ENCODE results near the gene MMP3.

DNA sequence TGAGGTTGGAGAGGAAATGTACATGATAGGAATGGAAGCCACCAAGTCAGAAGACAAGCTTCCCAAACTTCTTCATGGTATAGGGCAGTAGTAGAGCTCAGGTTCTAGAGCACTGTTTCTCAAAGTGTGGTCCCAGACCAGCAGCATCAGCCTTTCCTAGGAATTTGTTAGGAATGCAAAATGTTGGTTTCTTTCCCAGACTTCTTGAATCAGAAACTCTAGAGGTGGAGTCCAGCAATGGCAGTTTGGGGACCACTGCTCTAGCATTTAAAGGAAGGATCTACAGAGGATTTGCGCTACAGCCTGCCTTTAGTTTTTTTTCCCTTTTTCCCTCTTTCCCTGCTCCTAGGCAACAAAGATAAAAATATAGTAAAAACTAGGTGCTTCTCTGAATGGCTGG lies 48.3 kb upstream of the MMP3 start:
- TF ChIP-seq POLR2A (IDR thresholded peaks at IDR 0.05; ENCODE audit: borderline replicate concordance, extremely low read depth, insufficient read depth, insufficient read length): no peak
- no peak for TF ChIP-seq CTCF (IDR thresholded peaks at IDR 0.05 in 2 of 3, conservative IDR thresholded peaks at IDR 0.05 in 1 of 3; ENCODE audit: borderline replicate concordance in 1 of 3, insufficient read depth in 1 of 3, low read depth in 2 of 3, low read length in 2 of 3)
- TF ChIP-seq ZFX (IDR thresholded peaks at IDR 0.05): no peak
- TF ChIP-seq POLR2AphosphoS5 (IDR thresholded peaks at IDR 0.05; ENCODE audit: low read depth, low read length): no peak
- no peak for TF ChIP-seq ELF1 (IDR thresholded peaks at IDR 0.05; ENCODE audit: borderline replicate concordance, low read depth)

Data from HCT116 (cell line).